Activated naive CD4-positive, alpha-beta T cell treated with anti-CD3 and anti-CD28 coated beads, Interleukin-2, amount 10 ng/mL, durations not matched to agents 7 days and 5 days (primary cell): ENCODE measurements around the gene LIPC.
"Not testable (repeated sequence)": the region's sequence is repeated elsewhere in the genome, so short reads cannot be mapped to it uniquely, and the experiment has no call there.

Experiments used
- CTCF ChIA-PET: fragments of 350-600 bp; sonication (Branson Sonifier 250); formaldehyde crosslinking; loops from one replicate; lab custom pipeline; 2021; ENCODE audit warnings: antibody characterized with exemption; lab: Charles Lee
- DNase-seq: peaks from one replicate; pipeline ENCODE4 v3.0.0-alpha.2; 2020
- H3K27ac Mint-ChIP-seq: one replicate; pipeline ENCODE4 v1.8.0; 2021; ENCODE audit warnings: mild to moderate bottlenecking, moderate library complexity, mixed read lengths
- H3K27me3 Mint-ChIP-seq: one replicate; pipeline ENCODE4 v1.8.0; 2021; ENCODE audit warnings: mild to moderate bottlenecking, mixed read lengths
- H3K36me3 Mint-ChIP-seq: one replicate; pipeline ENCODE4 v1.8.0; 2021; ENCODE audit warnings: mixed read lengths
- H3K4me1 Mint-ChIP-seq: one replicate; pipeline ENCODE4 v1.8.0; 2021; ENCODE audit warnings: mixed read lengths
- H3K4me3 Mint-ChIP-seq: one replicate; pipeline ENCODE4 v1.8.0; 2021; ENCODE audit warnings: mild to moderate bottlenecking, moderate library complexity, mixed read lengths
- H3K9me3 Mint-ChIP-seq: one replicate; pipeline ENCODE4 v1.8.0; 2021; ENCODE audit warnings: mixed read lengths

The LIPC gene

GRCh38 chr15:58585693-58586443 is 154.1 kb downstream of the LIPC start:
- Mint-ChIP-seq H3K27ac (no peak overlapping the region), H3K27me3 (peaks cover 13% of the 10 kb centered on the region), H3K4me3 (no peak overlapping the region), H3K9me3 (peaks cover 12% of the 10 kb centered on the region), H3K4me1 (peaks cover 15% of the 10 kb centered on the region), H3K36me3 (peaks cover 8% of the 10 kb centered on the region)
- CTCF ChIA-PET = no interaction called here
- DNase-seq = no peak

- H3K4me1 Mint-ChIP-seq = peaks cover 15% of the 10 kb centered on the region
- no peak overlapping the region for H3K4me3 Mint-ChIP-seq
- peaks cover 8% of the 10 kb centered on the region for H3K27me3 Mint-ChIP-seq
- CTCF ChIA-PET = no interaction called here
- no peak overlapping the region for H3K27ac Mint-ChIP-seq
- H3K9me3 Mint-ChIP-seq = peaks cover 12% of the 10 kb centered on the region
- peaks cover 18% of the 10 kb centered on the region for H3K36me3 Mint-ChIP-seq
- DNase-seq = no peak
These were observed 155.7 kb downstream of the LIPC start for GRCh38 chr15:58587486-58587885.

- peaks cover 8% of the 10 kb centered on the region for H3K27me3 Mint-ChIP-seq
- H3K4me3 Mint-ChIP-seq = no peak overlapping the region
- peaks cover 15% of the 10 kb centered on the region for H3K4me1 Mint-ChIP-seq
- no peak overlapping the region for H3K27ac Mint-ChIP-seq
- H3K9me3 Mint-ChIP-seq = peaks cover 12% of the 10 kb centered on the region
- peaks cover 20% of the 10 kb centered on the region for H3K36me3 Mint-ChIP-seq
- no peak for DNase-seq
- CTCF ChIA-PET = interaction anchor here (1.1 kb wide), 1 partner anchor 10 kb away, joined by 3 read pairs; no protein-coding TSS in a partner anchor
These were observed 156.3 kb downstream of the LIPC start for GRCh38 chr15:58588096-58588495.

GRCh38 chr15:58589047-58589446 is 157.3 kb downstream of the LIPC start:
- Mint-ChIP-seq H3K9me3 (peaks cover 6% of the 10 kb centered on the region), H3K4me3 (no peak overlapping the region), H3K27ac (no peak overlapping the region), H3K4me1 (peaks cover 22% of the 10 kb centered on the region), H3K27me3 (peaks cover 7% of the 10 kb centered on the region), H3K36me3 (peaks cover 27% of the 10 kb centered on the region)
- CTCF ChIA-PET = interaction anchor here (1.1 kb wide), 1 partner anchor 9 kb away, joined by 3 read pairs; no protein-coding TSS in a partner anchor
- no peak for DNase-seq

- DNase-seq = no peak
- H3K27ac Mint-ChIP-seq = no peak overlapping the region
- peaks cover 29% of the 10 kb centered on the region for H3K36me3 Mint-ChIP-seq
- no peaks in the 10 kb centered on the region for H3K27me3 Mint-ChIP-seq
- no peak overlapping the region for H3K4me3 Mint-ChIP-seq
- peaks cover 23% of the 10 kb centered on the region for H3K4me1 Mint-ChIP-seq
- H3K9me3 Mint-ChIP-seq = no peaks in the 10 kb centered on the region
- CTCF ChIA-PET = interaction anchor here (0.6 to 1.5 kb wide), 2 partner anchors 312 to 321 kb away, joined by 3 to 5 read pairs; no protein-coding TSS in a partner anchor
These were observed 158.4 kb downstream of the LIPC start for GRCh38 chr15:58590236-58590635.

- Mint-ChIP-seq H3K9me3 (no peaks in the 10 kb centered on the region), H3K27ac (no peak overlapping the region), H3K27me3 (no peaks in the 10 kb centered on the region), H3K4me1 (peaks cover 18% of the 10 kb centered on the region), H3K36me3 (peaks cover 32% of the 10 kb centered on the region), H3K4me3 (no peak overlapping the region)
- DNase-seq = no peak
- CTCF ChIA-PET = interaction anchor here (1.5 kb wide), 1 partner anchor 321 kb away, joined by 5 read pairs; no protein-coding TSS in a partner anchor
These were observed 159.1 kb downstream of the LIPC start for GRCh38 chr15:58590926-58591325.

- DNase-seq = no peak
- Mint-ChIP-seq H3K4me3 (no peak overlapping the region), H3K9me3 (no peaks in the 10 kb centered on the region), H3K4me1 (peaks cover 19% of the 10 kb centered on the region), H3K27ac (no peak overlapping the region), H3K36me3 (peaks cover 49% of the 10 kb centered on the region), H3K27me3 (no peaks in the 10 kb centered on the region)
- CTCF ChIA-PET = no interaction called here
These were observed 162.1 kb downstream of the LIPC start for GRCh38 chr15:58593870-58594269.

- no peak for DNase-seq
- no peak overlapping the region for H3K27ac Mint-ChIP-seq
- CTCF ChIA-PET = interaction anchor here (0.6 kb wide), 1 partner anchor 150 kb away, joined by 3 read pairs; no protein-coding TSS in a partner anchor
- no peaks in the 10 kb centered on the region for H3K27me3 Mint-ChIP-seq
- no peak overlapping the region for H3K4me3 Mint-ChIP-seq
- peaks cover 19% of the 10 kb centered on the region for H3K4me1 Mint-ChIP-seq
- H3K9me3 Mint-ChIP-seq = no peaks in the 10 kb centered on the region
- peaks cover 52% of the 10 kb centered on the region for H3K36me3 Mint-ChIP-seq
These were observed 163.1 kb downstream of the LIPC start for GRCh38 chr15:58594898-58595297.

- H3K4me1 Mint-ChIP-seq = peaks cover 19% of the 10 kb centered on the region
- CTCF ChIA-PET = interaction anchor here (0.6 kb wide), 1 partner anchor 149 kb away, joined by 3 read pairs; no protein-coding TSS in a partner anchor
- no peaks in the 10 kb centered on the region for H3K27me3 Mint-ChIP-seq
- H3K9me3 Mint-ChIP-seq = no peaks in the 10 kb centered on the region
- no peak overlapping the region for H3K4me3 Mint-ChIP-seq
- DNase-seq = no peak
- no peak overlapping the region for H3K27ac Mint-ChIP-seq
- peaks cover 54% of the 10 kb centered on the region for H3K36me3 Mint-ChIP-seq
These were observed 163.9 kb downstream of the LIPC start for GRCh38 chr15:58595516-58596263.

- H3K4me1 Mint-ChIP-seq = peaks cover 19% of the 10 kb centered on the region
- H3K27ac Mint-ChIP-seq = no peak overlapping the region
- H3K4me3 Mint-ChIP-seq = no peak overlapping the region
- H3K9me3 Mint-ChIP-seq = no peaks in the 10 kb centered on the region
- peaks cover 52% of the 10 kb centered on the region for H3K36me3 Mint-ChIP-seq
- DNase-seq = no peak
- H3K27me3 Mint-ChIP-seq = no peaks in the 10 kb centered on the region
- CTCF ChIA-PET = interaction anchor here (0.8 kb wide), 1 partner anchor 10 kb away, joined by 3 read pairs; no protein-coding TSS in a partner anchor
These were observed 166.4 kb downstream of the LIPC start for GRCh38 chr15:58597943-58598828.

GRCh38 chr15:58598829-58599210 is 167.0 kb downstream of the LIPC start:
- Mint-ChIP-seq H3K36me3 (peaks cover 51% of the 10 kb centered on the region), H3K27ac (no peak overlapping the region), H3K9me3 (no peaks in the 10 kb centered on the region), H3K4me3 (no peak overlapping the region), H3K4me1 (peaks cover 17% of the 10 kb centered on the region), H3K27me3 (no peaks in the 10 kb centered on the region)
- CTCF ChIA-PET = interaction anchor here (0.8 kb wide), 1 partner anchor 10 kb away, joined by 3 read pairs; no protein-coding TSS in a partner anchor
- DNase-seq = no peak

- Mint-ChIP-seq H3K27me3 (no peaks in the 10 kb centered on the region), H3K36me3 (peaks cover 55% of the 10 kb centered on the region), H3K27ac (no peak overlapping the region), H3K4me1 (peaks cover 7% of the 10 kb centered on the region), H3K4me3 (no peak overlapping the region), H3K9me3 (no peaks in the 10 kb centered on the region)
- CTCF ChIA-PET = no interaction called here
- DNase-seq = no peak
These were observed 171.0 kb downstream of the LIPC start for GRCh38 chr15:58602823-58603222.

GRCh38 chr15:58603927-58604326 is 172.1 kb downstream of the LIPC start:
- H3K27me3 Mint-ChIP-seq, H3K9me3 Mint-ChIP-seq, DNase-seq, H3K27ac Mint-ChIP-seq, CTCF ChIA-PET, H3K4me3 Mint-ChIP-seq: not testable (repeated sequence)
- peaks cover 56% of the 10 kb centered on the region for H3K36me3 Mint-ChIP-seq
- H3K4me1 Mint-ChIP-seq = peaks cover 11% of the 10 kb centered on the region
